Fibroblast of lung (primary cell): ENCODE measurements around the gene CTDP1. TPM values are rescaled to one million over a fixed set of nuclear protein-coding genes. Genes with fewer than 3 reads are reported as not detected.

Experiments used
- DNase-seq, 2 donors: peaks; one replicate each; pipeline versions ENCODE4 v3.0.0 to v3.0.0-alpha.2; 2010; ENCODE audit warnings: low read depth in 2 of 2
- H2AFZ ChIP-seq: 2 replicates; pipeline ENCODE4 v1.5.1; 2012; ENCODE audit warnings: low read length, control low read depth, inconsistent platforms
- H3K27ac ChIP-seq: 2 replicates; pipeline ENCODE4 v1.5.1; 2011; ENCODE audit warnings: low read length, control low read depth; ENCODE audit not compliant: insufficient read depth
- H3K27me3 ChIP-seq: 2 replicates; pipeline ENCODE4 v1.5.1; 2011; ENCODE audit warnings: mild to moderate bottlenecking, low read length; ENCODE audit not compliant: control insufficient read depth, insufficient read depth
- H3K36me3 ChIP-seq: 2 replicates; pipeline ENCODE4 v1.5.1; 2011; ENCODE audit warnings: low read length; ENCODE audit not compliant: control insufficient read depth, insufficient read depth
- H3K4me1 ChIP-seq: 2 replicates; pipeline ENCODE4 v1.5.1; 2011; ENCODE audit warnings: low read length; ENCODE audit not compliant: control insufficient read depth, insufficient read depth; ENCODE audit errors: extremely low read depth
- H3K4me2 ChIP-seq: 2 replicates; pipeline ENCODE4 v1.5.1; 2011; ENCODE audit warnings: low read length, control low read depth; ENCODE audit not compliant: insufficient read depth; ENCODE audit errors: extremely low read depth
- H3K4me3 ChIP-seq, 4 experiments: fragments of 200-600 bp in 1 of 4; sonication (generic) in 1 of 4; replicated peaks in 1 of 4; 2 replicates each; pipeline ENCODE4 v1.5.1; 2011 to 2016; ENCODE audit warnings: low read length in 4 of 4, low read depth in 3 of 4, mild to moderate bottlenecking in 3 of 4, control low read depth in 2 of 4, inconsistent platforms in 1 of 4, mixed read lengths in 1 of 4; ENCODE audit not compliant: insufficient read depth in 1 of 4; ENCODE audit errors: control extremely low read depth in 1 of 4
- H3K79me2 ChIP-seq: 2 replicates; pipeline ENCODE4 v1.5.1; 2012; ENCODE audit warnings: mild to moderate bottlenecking, low read length, inconsistent platforms; ENCODE audit not compliant: control insufficient read depth, insufficient read depth
- H3K9ac ChIP-seq: 2 replicates; pipeline ENCODE4 v1.5.1; 2011; ENCODE audit warnings: mild to moderate bottlenecking, low read length, control low read depth; ENCODE audit not compliant: insufficient read depth
- H3K9me3 ChIP-seq: 2 replicates; pipeline ENCODE4 v1.5.1; 2012; ENCODE audit warnings: low read depth, low read length; ENCODE audit not compliant: control insufficient read depth, insufficient read depth
- H4K20me1 ChIP-seq: 2 replicates; pipeline ENCODE4 v1.5.1; 2011; ENCODE audit warnings: low read length; ENCODE audit not compliant: control insufficient read depth, insufficient read depth; ENCODE audit errors: extremely low read depth
- CTCF ChIP-seq, 2 donors: IDR thresholded peaks in 1 of 2; conservative IDR thresholded peaks in 1 of 2; 1 replicate in 1 of 2; 2 replicates in 1 of 2; pipeline ENCODE4 v1.5.1; 2011 to 2012; ENCODE audit warnings: low read length in 2 of 2, control low read depth in 1 of 2, inconsistent platforms in 1 of 2, low read depth in 1 of 2, mild to moderate bottlenecking in 1 of 2
- EZH2 ChIP-seq: IDR thresholded peaks from 2 replicates; pipeline ENCODE4 v1.5.1; 2012; ENCODE audit warnings: low read length, control low read depth, mild to moderate bottlenecking; ENCODE audit errors: missing control alignments
- polyA plus RNA-seq, 2 donors: library from polyadenylated mRNA; depleted of rRNA in 1 of 2; stranded (reverse) in 1 of 2; unstranded in 1 of 2; fragments of >200 nt; gene quantifications; 2 replicates each; pipeline ENCODE4 v1.2.1, GENCODE V29; 2011 to 2012; ENCODE audit warnings: missing spikeins in 1 of 2
- total RNA-seq: library from RNA; depleted of rRNA; stranded (reverse); fragments of >200 nt; gene quantifications from 2 replicates; pipeline ENCODE4 v1.2.1, GENCODE V29; 2014

Gene CTDP1
- total and polyA plus RNA-seq, 2 donors (not counting 1 experiment from before 2014, with no cell fraction given): 6.4 to 24.8 TPM

- Histone ChIP-seq H4K20me1 (no peaks in the 10 kb centered on the region), H3K4me1 (no peaks in the 10 kb centered on the region), H3K79me2 (peaks cover 2% of the 10 kb centered on the region), H2AFZ (no peak overlapping the region), H3K27me3 (no peaks in the 10 kb centered on the region), H3K27ac (no peak overlapping the region), H3K4me2 (no peak overlapping the region), H3K9me3 (no peaks in the 10 kb centered on the region), H3K9ac (no peak overlapping the region), H3K36me3 (peaks cover 16% of the 10 kb centered on the region), H3K4me3 (no peak overlapping the region)
- no peak for TF ChIP-seq CTCF (conservative IDR thresholded peaks at IDR 0.05 in 1 of 2, IDR thresholded peaks at IDR 0.05 in 1 of 2; ENCODE audit: low read depth in 1 of 2, low read length in 2 of 2)
- no peak for TF ChIP-seq EZH2
- DNase-seq: no peak
Observed at GRCh38 chr18:79724299-79725080, 44.9 kb downstream of the CTDP1 start.

GRCh38 chr18:79725486-79725885 is 45.9 kb downstream of the CTDP1 start:
- Histone ChIP-seq H3K9me3 (no peaks in the 10 kb centered on the region), H3K79me2 (peaks cover 2% of the 10 kb centered on the region), H2AFZ (no peak overlapping the region), H3K27ac (no peak overlapping the region), H3K4me1 (no peaks in the 10 kb centered on the region), H3K36me3 (peaks cover 12% of the 10 kb centered on the region), H3K4me3 (no peak overlapping the region), H4K20me1 (no peaks in the 10 kb centered on the region), H3K9ac (no peak overlapping the region), H3K27me3 (no peaks in the 10 kb centered on the region), H3K4me2 (no peak overlapping the region)
- no peak for TF ChIP-seq CTCF (conservative IDR thresholded peaks at IDR 0.05 in 1 of 2, IDR thresholded peaks at IDR 0.05 in 1 of 2; ENCODE audit: low read depth in 1 of 2, low read length in 2 of 2)
- no peak for DNase-seq

GRCh38 chr18:79726721-79727120 is 47.1 kb downstream of the CTDP1 start:
- Histone ChIP-seq H3K4me3 (no peak overlapping the region), H3K27me3 (no peaks in the 10 kb centered on the region), H3K9me3 (peaks cover 3% of the 10 kb centered on the region), H3K4me2 (no peak overlapping the region), H3K9ac (no peak overlapping the region), H4K20me1 (no peaks in the 10 kb centered on the region), H3K79me2 (peaks cover 2% of the 10 kb centered on the region), H3K36me3 (peaks cover 15% of the 10 kb centered on the region), H3K27ac (no peak overlapping the region), H3K4me1 (no peaks in the 10 kb centered on the region), H2AFZ (no peak overlapping the region)
- no peak for DNase-seq
- TF ChIP-seq EZH2 (no peak), CTCF (conservative IDR thresholded peaks at IDR 0.05 in 1 of 2, IDR thresholded peaks at IDR 0.05 in 1 of 2; ENCODE audit: low read depth in 1 of 2, low read length in 2 of 2) (no peak)
